AG04450 (cell line): ENCODE measurements around the gene ZNF337. TPM values are rescaled to one million over a fixed set of nuclear protein-coding genes. Genes with fewer than 3 reads are reported as not detected.
A peak's percentile ranks its signal among the peaks of the same experiment; 100 is the strongest.
"Not testable (repeated sequence)": the region's sequence is repeated elsewhere in the genome, so short reads cannot be mapped to it uniquely, and the experiment has no call there.

Experiments
- CTCF ChIA-PET: fragments of 300-600, 350-600 bp; formaldehyde crosslinking; extraction: SDS; loops from one replicate; lab custom pipeline; 2022; ENCODE audit warnings: antibody characterized with exemption, inconsistent platforms; lab: Charles Lee
- POLR2A ChIA-PET: fragments of 350-600 bp; formaldehyde crosslinking; extraction: SDS; loops from one replicate; lab custom pipeline; 2021; ENCODE audit warnings: antibody characterized with exemption, inconsistent platforms; lab: Yijun Ruan, JAX
- DNase-seq: peaks from one replicate; pipeline ENCODE4 v3.0.0-alpha.2; 2011; ENCODE audit warnings: low read depth, low spot score
- H3K27ac ChIP-seq: one replicate; pipeline ENCODE4 v1.5.1; 2012; ENCODE audit warnings: low read depth, low read length, control low read depth
- H3K27me3 ChIP-seq: one replicate; pipeline ENCODE4 v1.6.0; 2012; ENCODE audit warnings: low read length; ENCODE audit not compliant: control insufficient read depth, insufficient read depth
- H3K4me3 ChIP-seq: 2 replicates; pipeline ENCODE4 v1.5.1; 2011; ENCODE audit warnings: mild to moderate bottlenecking, low read depth, low read length, control low read depth
- H3K9me3 ChIP-seq: 2 replicates; pipeline ENCODE4 v1.5.1; 2012; ENCODE audit warnings: low read length; ENCODE audit not compliant: control insufficient read depth, insufficient read depth
- CTCF ChIP-seq: IDR thresholded peaks from 2 replicates; pipeline ENCODE4 v1.5.1; 2011; ENCODE audit warnings: low read depth, low read length, control low read depth, inconsistent platforms
- polyA plus RNA-seq: library from polyadenylated mRNA; depleted of rRNA; stranded (reverse); fragments of >200 nt; gene quantifications from 2 replicates; pipeline ENCODE4 v1.2.3, GENCODE V29; 2011

ZNF337 gene
- polyA plus RNA-seq, 1 experiment: 12.9 TPM

- CTCF ChIA-PET: no interaction called here
- DNase-seq: no peak
- POLR2A ChIA-PET: no interaction called here
Measured at GRCh38 chr20:25685276-25686080, 11.2 kb downstream of the ZNF337 start.

GRCh38 chr20:25683826-25684225 is 12.8 kb downstream of the ZNF337 start:
- CTCF ChIA-PET, POLR2A ChIA-PET, H3K9me3 ChIP-seq, H3K27me3 ChIP-seq, H3K4me3 ChIP-seq, DNase-seq, H3K27ac ChIP-seq: not testable (repeated sequence)

More at GRCh38 chr20:25685276-25686080, 11.2 kb downstream of the ZNF337 start:
- Histone ChIP-seq H3K27ac (no peak overlapping the region), H3K27me3 (no peaks in the 10 kb centered on the region), H3K9me3 (no peaks in the 10 kb centered on the region), H3K4me3 (no peak overlapping the region)
- TF ChIP-seq CTCF: no peak

GRCh38 chr20:25683050-25683449 is 13.6 kb downstream of the ZNF337 start:
- TF ChIP-seq CTCF: no peak
- Histone ChIP-seq H3K9me3 (no peaks in the 10 kb centered on the region), H3K27ac (no peak overlapping the region), H3K4me3 (no peak overlapping the region), H3K27me3 (no peaks in the 10 kb centered on the region)
- ChIA-PET CTCF (no interaction called here), POLR2A (no interaction called here)
- no peak for DNase-seq

- TF ChIP-seq CTCF: no peak
- Histone ChIP-seq H3K27me3 (no peaks in the 10 kb centered on the region), H3K9me3 (no peaks in the 10 kb centered on the region), H3K27ac (peak overlapping the region; percentile 42), H3K4me3 (no peak overlapping the region)
- peak; percentile 27 for DNase-seq
- ChIA-PET CTCF (no interaction called here), POLR2A (no interaction called here)
Measured at GRCh38 chr20:25676164-25676809, 20.4 kb downstream of the ZNF337 start.

GRCh38 chr20:25675161-25675560 is 21.5 kb downstream of the ZNF337 start:
- ChIA-PET CTCF (no interaction called here), POLR2A (no interaction called here)
- no peaks in the 10 kb centered on the region for H3K27me3 ChIP-seq
- H3K27ac ChIP-seq: no peak overlapping the region
- H3K9me3 ChIP-seq: no peaks in the 10 kb centered on the region
- no peak for TF ChIP-seq CTCF
- DNase-seq: no peak
- no peak overlapping the region for H3K4me3 ChIP-seq
